Sigmoid colon (tissue), 4 donors: ENCODE results near the gene UBL4A.

Experiments used
- POLR2A ChIP-seq, 2 donors: fragments of 450-650 bp; IDR thresholded peaks; one replicate each; pipeline ENCODE4 v1.6.1; 2016; ENCODE audit warnings: antibody characterized with exemption in 2 of 2, mild to moderate bottlenecking in 2 of 2, moderate library complexity in 2 of 2
- POLR2AphosphoS5 ChIP-seq, 4 donors: sonication (generic); formaldehyde crosslinking; IDR thresholded peaks; one replicate each; pipeline ENCODE4 v1.6.1; 2017; ENCODE audit warnings: antibody characterized with exemption in 4 of 4
- TF ChIP-seq, protein P1 (sequence below), 4 experiments: fragments of 450-650 bp in 3 of 4; fragments of 200-600 bp in 1 of 4; IDR thresholded peaks; one replicate each; pipeline ENCODE4 v1.5.1; 2016 to 2019; ENCODE audit warnings: antibody characterized with exemption in 4 of 4, mild to moderate bottlenecking in 3 of 4, moderate library complexity in 2 of 4

DNA sequence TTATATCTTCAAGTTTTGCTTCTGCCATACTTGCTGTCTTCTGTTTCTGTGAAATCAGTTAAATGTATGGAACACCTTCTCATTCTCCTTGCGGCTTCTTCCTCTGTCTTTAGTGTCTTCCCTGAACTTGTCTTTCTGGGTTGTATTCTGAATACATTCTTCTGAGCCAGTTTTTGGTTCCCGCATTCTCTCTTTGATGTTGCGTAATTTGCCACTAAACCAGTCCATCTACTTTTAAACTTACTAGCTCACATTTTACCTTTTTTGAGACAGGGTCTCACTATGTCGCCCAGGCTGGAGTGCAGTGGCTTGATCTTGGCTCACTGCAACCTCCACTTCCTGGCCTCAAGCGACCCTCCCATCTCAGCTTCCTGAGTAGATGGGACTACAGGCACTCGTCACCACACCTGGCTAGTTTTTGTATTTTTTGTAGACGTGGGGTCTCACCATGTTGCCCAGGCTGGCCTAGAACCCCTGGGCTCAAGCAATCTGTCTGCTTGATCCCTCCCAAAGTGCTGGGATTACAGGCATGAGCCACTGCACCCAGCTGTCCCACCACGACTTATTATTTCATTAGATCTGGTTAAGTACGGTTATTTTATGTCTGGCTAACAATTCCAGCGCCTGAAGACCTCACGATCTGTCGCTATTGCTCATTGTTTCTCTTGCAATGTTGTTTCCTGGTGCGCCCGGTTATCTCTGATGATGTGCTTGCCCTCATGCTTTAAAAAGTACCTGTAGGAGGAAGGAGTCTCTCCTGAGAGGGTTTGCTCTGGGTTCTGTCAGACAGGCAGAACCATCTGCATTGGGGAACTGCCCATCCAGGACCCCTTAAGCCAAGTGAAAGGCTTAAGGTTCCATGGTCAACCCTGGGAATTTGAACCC, 39.4 kb upstream of the UBL4A start:
- TF ChIP-seq, protein P1, sequence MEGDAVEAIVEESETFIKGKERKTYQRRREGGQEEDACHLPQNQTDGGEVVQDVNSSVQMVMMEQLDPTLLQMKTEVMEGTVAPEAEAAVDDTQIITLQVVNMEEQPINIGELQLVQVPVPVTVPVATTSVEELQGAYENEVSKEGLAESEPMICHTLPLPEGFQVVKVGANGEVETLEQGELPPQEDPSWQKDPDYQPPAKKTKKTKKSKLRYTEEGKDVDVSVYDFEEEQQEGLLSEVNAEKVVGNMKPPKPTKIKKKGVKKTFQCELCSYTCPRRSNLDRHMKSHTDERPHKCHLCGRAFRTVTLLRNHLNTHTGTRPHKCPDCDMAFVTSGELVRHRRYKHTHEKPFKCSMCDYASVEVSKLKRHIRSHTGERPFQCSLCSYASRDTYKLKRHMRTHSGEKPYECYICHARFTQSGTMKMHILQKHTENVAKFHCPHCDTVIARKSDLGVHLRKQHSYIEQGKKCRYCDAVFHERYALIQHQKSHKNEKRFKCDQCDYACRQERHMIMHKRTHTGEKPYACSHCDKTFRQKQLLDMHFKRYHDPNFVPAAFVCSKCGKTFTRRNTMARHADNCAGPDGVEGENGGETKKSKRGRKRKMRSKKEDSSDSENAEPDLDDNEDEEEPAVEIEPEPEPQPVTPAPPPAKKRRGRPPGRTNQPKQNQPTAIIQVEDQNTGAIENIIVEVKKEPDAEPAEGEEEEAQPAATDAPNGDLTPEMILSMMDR (IDR thresholded peaks at IDR 0.05): no peak
- TF ChIP-seq POLR2A (IDR thresholded peaks at IDR 0.05): no peak
- TF ChIP-seq POLR2AphosphoS5 (IDR thresholded peaks at IDR 0.05): no peak
